ENCODE results near the gene WWOX. TPM values are rescaled to one million over a fixed set of nuclear protein-coding genes. Genes with fewer than 3 reads are reported as not detected.

WWOX gene
- total RNA-seq, 1 experiment from 2014 or later, result 35.6 TPM

GRCh38 chr16:79204486-79204885 lies 1105.0 kb downstream of the WWOX start:
- no TSS peak for BruUV-seq (replicated peaks)
- H3K27ac ChIP-seq, result no peak overlapping the region
- DNase-seq, result no peak
- no peak overlapping the region for H3K4me3 ChIP-seq
- H4K20me1 ChIP-seq (ENCODE audit: insufficient read depth), result no peaks in the 10 kb centered on the region
- H3K36me3 ChIP-seq (ENCODE audit: low read depth), result no peaks in the 10 kb centered on the region
- H3K4me2 ChIP-seq, result no peak overlapping the region
- no peak for TF ChIP-seq EZH2 (IDR thresholded peaks at IDR 0.05; ENCODE audit: low read depth)
- TF ChIP-seq, protein P1, sequence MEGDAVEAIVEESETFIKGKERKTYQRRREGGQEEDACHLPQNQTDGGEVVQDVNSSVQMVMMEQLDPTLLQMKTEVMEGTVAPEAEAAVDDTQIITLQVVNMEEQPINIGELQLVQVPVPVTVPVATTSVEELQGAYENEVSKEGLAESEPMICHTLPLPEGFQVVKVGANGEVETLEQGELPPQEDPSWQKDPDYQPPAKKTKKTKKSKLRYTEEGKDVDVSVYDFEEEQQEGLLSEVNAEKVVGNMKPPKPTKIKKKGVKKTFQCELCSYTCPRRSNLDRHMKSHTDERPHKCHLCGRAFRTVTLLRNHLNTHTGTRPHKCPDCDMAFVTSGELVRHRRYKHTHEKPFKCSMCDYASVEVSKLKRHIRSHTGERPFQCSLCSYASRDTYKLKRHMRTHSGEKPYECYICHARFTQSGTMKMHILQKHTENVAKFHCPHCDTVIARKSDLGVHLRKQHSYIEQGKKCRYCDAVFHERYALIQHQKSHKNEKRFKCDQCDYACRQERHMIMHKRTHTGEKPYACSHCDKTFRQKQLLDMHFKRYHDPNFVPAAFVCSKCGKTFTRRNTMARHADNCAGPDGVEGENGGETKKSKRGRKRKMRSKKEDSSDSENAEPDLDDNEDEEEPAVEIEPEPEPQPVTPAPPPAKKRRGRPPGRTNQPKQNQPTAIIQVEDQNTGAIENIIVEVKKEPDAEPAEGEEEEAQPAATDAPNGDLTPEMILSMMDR (conservative IDR thresholded peaks at IDR 0.05), result no peak
- H3K27me3 ChIP-seq (ENCODE audit: insufficient read depth, low read depth), result no peaks in the 10 kb centered on the region
- H3K9me3 ChIP-seq (ENCODE audit: insufficient read depth, low read depth), result no peaks in the 10 kb centered on the region
- intact Hi-C loops (cut with micrococcal nuclease; ENCODE audit: unreplicated experiment), result no loop called here
- ChIA-PET CTCF (no interaction called here), POLR2A (ENCODE audit: unreplicated experiment) (no interaction called here)
- no peaks in the 10 kb centered on the region for H3K9me2 ChIP-seq (ENCODE audit: insufficient read depth)
- no peaks in the 10 kb centered on the region for H3K4me1 ChIP-seq (replicated peaks; ENCODE audit: insufficient read depth)
- no peaks in the 10 kb centered on the region for H3K79me2 ChIP-seq (ENCODE audit: low read depth)
- H3F3A ChIP-seq (ENCODE audit: insufficient read depth, low read depth), result no peaks in the 10 kb centered on the region
- no peak overlapping the region for H2AFZ ChIP-seq

GRCh38 chr16:79206889-79207288 lies 1107.4 kb downstream of the WWOX start:
- Histone ChIP-seq H2AFZ (no peak overlapping the region), H3K4me2 (no peak overlapping the region), H3F3A (ENCODE audit: insufficient read depth, low read depth) (no peaks in the 10 kb centered on the region), H3K27me3 (ENCODE audit: insufficient read depth, low read depth) (no peaks in the 10 kb centered on the region), H3K9me2 (ENCODE audit: insufficient read depth) (no peaks in the 10 kb centered on the region), H3K27ac (no peak overlapping the region), H3K36me3 (ENCODE audit: low read depth) (no peaks in the 10 kb centered on the region), H3K9me3 (ENCODE audit: insufficient read depth, low read depth) (no peaks in the 10 kb centered on the region), H3K4me3 (no peak overlapping the region), H3K79me2 (ENCODE audit: low read depth) (no peaks in the 10 kb centered on the region), H4K20me1 (ENCODE audit: insufficient read depth) (no peaks in the 10 kb centered on the region), H3K4me1 (replicated peaks; ENCODE audit: insufficient read depth) (no peaks in the 10 kb centered on the region)
- TF ChIP-seq, protein P1 (conservative IDR thresholded peaks at IDR 0.05), result no peak
- no peak for TF ChIP-seq EZH2 (IDR thresholded peaks at IDR 0.05; ENCODE audit: low read depth)
- ChIA-PET POLR2A (ENCODE audit: unreplicated experiment) (no interaction called here), CTCF (no interaction called here)
- intact Hi-C loops (cut with micrococcal nuclease; ENCODE audit: unreplicated experiment), result no loop called here
- DNase-seq, result no peak
- BruUV-seq (replicated peaks), result no TSS peak

DNA sequence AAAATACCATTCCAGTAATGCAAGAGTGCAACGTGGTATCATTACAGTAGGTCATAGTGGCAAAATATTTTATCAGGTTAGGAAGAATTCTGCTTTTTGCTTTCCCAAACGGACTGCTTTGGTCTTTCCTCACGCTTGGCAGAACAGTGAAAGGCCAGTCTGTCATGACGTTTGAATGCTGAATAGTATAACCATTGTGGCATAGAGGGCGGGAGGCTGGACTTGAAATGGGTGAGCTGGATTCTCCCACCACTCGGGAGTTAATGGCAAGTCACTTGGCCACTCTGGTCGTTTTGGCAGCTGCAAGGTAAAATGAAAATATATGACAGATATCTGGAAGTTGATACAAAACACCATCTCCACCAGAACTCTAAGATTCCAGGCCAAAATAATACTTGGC lies 1109.9 kb downstream of the WWOX start:
- no peaks in the 10 kb centered on the region for H3K27me3 ChIP-seq (ENCODE audit: insufficient read depth, low read depth)
- no peak for TF ChIP-seq EZH2 (IDR thresholded peaks at IDR 0.05; ENCODE audit: low read depth)
- TF ChIP-seq, protein P1 (conservative IDR thresholded peaks at IDR 0.05), result no peak
- no peak overlapping the region for H3K27ac ChIP-seq
- no peaks in the 10 kb centered on the region for H4K20me1 ChIP-seq (ENCODE audit: insufficient read depth)
- no peaks in the 10 kb centered on the region for H3F3A ChIP-seq (ENCODE audit: insufficient read depth, low read depth)
- H3K36me3 ChIP-seq (ENCODE audit: low read depth), result no peaks in the 10 kb centered on the region
- H3K4me3 ChIP-seq, result no peak overlapping the region
- POLR2A ChIA-PET (ENCODE audit: unreplicated experiment), result no interaction called here
- H3K9me3 ChIP-seq (ENCODE audit: insufficient read depth, low read depth), result no peaks in the 10 kb centered on the region
- BruUV-seq (replicated peaks), result no TSS peak
- no peak overlapping the region for H2AFZ ChIP-seq
- no peaks in the 10 kb centered on the region for H3K9me2 ChIP-seq (ENCODE audit: insufficient read depth)
- H3K4me2 ChIP-seq, result no peak overlapping the region
- CTCF ChIA-PET, result no interaction called here
- no peak for DNase-seq
- no peaks in the 10 kb centered on the region for H3K4me1 ChIP-seq (replicated peaks; ENCODE audit: insufficient read depth)
- no peaks in the 10 kb centered on the region for H3K79me2 ChIP-seq (ENCODE audit: low read depth)
- intact Hi-C loops (cut with micrococcal nuclease; ENCODE audit: unreplicated experiment), result no loop called here

Data from PC-9 (cell line).